Measurements from ENCODE around the gene WDFY2. TPM values are rescaled to one million over a fixed set of nuclear protein-coding genes. Genes with fewer than 3 reads are reported as not detected.

The WDFY2 gene
- total and polyA plus RNA-seq, 4 donors = 3.4 to 10.5 (median 5.8) TPM

DNA sequence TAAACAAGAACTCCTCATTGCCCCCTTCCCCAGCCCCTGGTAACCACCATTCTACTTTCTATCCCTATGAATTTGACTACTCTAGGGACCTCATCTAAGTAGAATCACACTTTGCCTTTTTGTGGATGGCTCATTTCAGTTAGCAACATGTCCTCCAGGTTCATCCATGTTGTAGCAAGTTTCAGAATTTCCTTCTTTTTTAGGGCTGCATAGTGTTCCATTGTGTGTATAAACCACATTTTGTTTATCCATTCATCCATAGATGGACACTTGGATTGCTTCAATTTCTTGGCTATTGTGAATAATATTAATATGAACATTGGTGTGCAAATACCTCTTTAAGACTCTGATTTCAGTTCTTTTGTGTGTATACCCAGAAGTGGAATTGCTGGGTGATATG, 224.5 kb downstream of the WDFY2 start:
- Histone ChIP-seq H3K9me3 (ENCODE audit: control insufficient read depth in 4 of 4, low read length in 3 of 4) (no peaks in the 10 kb centered on the region), H3K36me3 (ENCODE audit: control insufficient read depth in 4 of 4, insufficient read depth in 3 of 4, low read depth in 1 of 4, low read length in 3 of 4) (no peaks in the 10 kb centered on the region), H3K4me3 (ENCODE audit: low read depth in 1 of 3, low read length in 3 of 3) (no peak overlapping the region), H3K27me3 (ENCODE audit: control insufficient read depth in 4 of 4, insufficient read depth in 4 of 4, low read length in 3 of 4) (no peaks in the 10 kb centered on the region), H3K4me1 (ENCODE audit: control insufficient read depth in 4 of 4, insufficient read depth in 4 of 4, low read length in 3 of 4) (peaks cover 0 to 11% (median 5%) of the 10 kb centered on the region in 4 donors), H3K9ac (ENCODE audit: low read depth in 1 of 2, low read length in 2 of 2) (no peak overlapping the region), H3K27ac (ENCODE audit: low read depth in 1 of 2, low read length in 2 of 2) (no peak overlapping the region)
- no peak for DNase-seq (ENCODE audit: low spot score)
- TF ChIP-seq RAD21 (IDR thresholded peaks at IDR 0.05) (no peak), RXRA (IDR thresholded peaks at IDR 0.05) (no peak), HNF4G (IDR thresholded peaks at IDR 0.05) (no peak), HNF4A (conservative IDR thresholded peaks at IDR 0.05) (no peak), EGR1 (IDR thresholded peaks at IDR 0.05; ENCODE audit: low read depth in 2 of 2) (no peak), NR2F2 (IDR thresholded peaks at IDR 0.05) (no peak), YY1 (IDR thresholded peaks at IDR 0.05) (no peak), TAF1 (conservative IDR thresholded peaks at IDR 0.05) (no peak), FOXA1 (IDR thresholded peaks at IDR 0.05) (no peak), FOXA2 (IDR thresholded peaks at IDR 0.05) (no peak), JUND (IDR thresholded peaks at IDR 0.05) (no peak), SP1 (IDR thresholded peaks at IDR 0.05) (no peak), GABPA (IDR thresholded peaks at IDR 0.05 in 1 of 2, conservative IDR thresholded peaks at IDR 0.05 in 1 of 2) (no peak)
- TF ChIP-seq, protein P1, sequence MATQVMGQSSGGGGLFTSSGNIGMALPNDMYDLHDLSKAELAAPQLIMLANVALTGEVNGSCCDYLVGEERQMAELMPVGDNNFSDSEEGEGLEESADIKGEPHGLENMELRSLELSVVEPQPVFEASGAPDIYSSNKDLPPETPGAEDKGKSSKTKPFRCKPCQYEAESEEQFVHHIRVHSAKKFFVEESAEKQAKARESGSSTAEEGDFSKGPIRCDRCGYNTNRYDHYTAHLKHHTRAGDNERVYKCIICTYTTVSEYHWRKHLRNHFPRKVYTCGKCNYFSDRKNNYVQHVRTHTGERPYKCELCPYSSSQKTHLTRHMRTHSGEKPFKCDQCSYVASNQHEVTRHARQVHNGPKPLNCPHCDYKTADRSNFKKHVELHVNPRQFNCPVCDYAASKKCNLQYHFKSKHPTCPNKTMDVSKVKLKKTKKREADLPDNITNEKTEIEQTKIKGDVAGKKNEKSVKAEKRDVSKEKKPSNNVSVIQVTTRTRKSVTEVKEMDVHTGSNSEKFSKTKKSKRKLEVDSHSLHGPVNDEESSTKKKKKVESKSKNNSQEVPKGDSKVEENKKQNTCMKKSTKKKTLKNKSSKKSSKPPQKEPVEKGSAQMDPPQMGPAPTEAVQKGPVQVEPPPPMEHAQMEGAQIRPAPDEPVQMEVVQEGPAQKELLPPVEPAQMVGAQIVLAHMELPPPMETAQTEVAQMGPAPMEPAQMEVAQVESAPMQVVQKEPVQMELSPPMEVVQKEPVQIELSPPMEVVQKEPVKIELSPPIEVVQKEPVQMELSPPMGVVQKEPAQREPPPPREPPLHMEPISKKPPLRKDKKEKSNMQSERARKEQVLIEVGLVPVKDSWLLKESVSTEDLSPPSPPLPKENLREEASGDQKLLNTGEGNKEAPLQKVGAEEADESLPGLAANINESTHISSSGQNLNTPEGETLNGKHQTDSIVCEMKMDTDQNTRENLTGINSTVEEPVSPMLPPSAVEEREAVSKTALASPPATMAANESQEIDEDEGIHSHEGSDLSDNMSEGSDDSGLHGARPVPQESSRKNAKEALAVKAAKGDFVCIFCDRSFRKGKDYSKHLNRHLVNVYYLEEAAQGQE (IDR thresholded peaks at IDR 0.05) = no peak
- TF ChIP-seq, protein P2, sequence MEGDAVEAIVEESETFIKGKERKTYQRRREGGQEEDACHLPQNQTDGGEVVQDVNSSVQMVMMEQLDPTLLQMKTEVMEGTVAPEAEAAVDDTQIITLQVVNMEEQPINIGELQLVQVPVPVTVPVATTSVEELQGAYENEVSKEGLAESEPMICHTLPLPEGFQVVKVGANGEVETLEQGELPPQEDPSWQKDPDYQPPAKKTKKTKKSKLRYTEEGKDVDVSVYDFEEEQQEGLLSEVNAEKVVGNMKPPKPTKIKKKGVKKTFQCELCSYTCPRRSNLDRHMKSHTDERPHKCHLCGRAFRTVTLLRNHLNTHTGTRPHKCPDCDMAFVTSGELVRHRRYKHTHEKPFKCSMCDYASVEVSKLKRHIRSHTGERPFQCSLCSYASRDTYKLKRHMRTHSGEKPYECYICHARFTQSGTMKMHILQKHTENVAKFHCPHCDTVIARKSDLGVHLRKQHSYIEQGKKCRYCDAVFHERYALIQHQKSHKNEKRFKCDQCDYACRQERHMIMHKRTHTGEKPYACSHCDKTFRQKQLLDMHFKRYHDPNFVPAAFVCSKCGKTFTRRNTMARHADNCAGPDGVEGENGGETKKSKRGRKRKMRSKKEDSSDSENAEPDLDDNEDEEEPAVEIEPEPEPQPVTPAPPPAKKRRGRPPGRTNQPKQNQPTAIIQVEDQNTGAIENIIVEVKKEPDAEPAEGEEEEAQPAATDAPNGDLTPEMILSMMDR (IDR thresholded peaks at IDR 0.05; ENCODE audit: low read depth, low read length, missing input control) = no peak
- TF ChIP-seq, protein P3, sequence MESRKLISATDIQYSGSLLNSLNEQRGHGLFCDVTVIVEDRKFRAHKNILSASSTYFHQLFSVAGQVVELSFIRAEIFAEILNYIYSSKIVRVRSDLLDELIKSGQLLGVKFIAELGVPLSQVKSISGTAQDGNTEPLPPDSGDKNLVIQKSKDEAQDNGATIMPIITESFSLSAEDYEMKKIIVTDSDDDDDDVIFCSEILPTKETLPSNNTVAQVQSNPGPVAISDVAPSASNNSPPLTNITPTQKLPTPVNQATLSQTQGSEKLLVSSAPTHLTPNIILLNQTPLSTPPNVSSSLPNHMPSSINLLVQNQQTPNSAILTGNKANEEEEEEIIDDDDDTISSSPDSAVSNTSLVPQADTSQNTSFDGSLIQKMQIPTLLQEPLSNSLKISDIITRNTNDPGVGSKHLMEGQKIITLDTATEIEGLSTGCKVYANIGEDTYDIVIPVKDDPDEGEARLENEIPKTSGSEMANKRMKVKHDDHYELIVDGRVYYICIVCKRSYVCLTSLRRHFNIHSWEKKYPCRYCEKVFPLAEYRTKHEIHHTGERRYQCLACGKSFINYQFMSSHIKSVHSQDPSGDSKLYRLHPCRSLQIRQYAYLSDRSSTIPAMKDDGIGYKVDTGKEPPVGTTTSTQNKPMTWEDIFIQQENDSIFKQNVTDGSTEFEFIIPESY (IDR thresholded peaks at IDR 0.05) = no peak
- TF ChIP-seq, protein P4, sequence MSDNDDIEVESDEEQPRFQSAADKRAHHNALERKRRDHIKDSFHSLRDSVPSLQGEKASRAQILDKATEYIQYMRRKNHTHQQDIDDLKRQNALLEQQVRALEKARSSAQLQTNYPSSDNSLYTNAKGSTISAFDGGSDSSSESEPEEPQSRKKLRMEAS (IDR thresholded peaks at IDR 0.05) = no peak
- TF ChIP-seq, protein P5, sequence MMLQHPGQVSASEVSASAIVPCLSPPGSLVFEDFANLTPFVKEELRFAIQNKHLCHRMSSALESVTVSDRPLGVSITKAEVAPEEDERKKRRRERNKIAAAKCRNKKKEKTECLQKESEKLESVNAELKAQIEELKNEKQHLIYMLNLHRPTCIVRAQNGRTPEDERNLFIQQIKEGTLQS (IDR thresholded peaks at IDR 0.05) = no peak
